Sigmoid colon (tissue), 4 donors: Measurements from ENCODE around the gene GPR45.

Experiments used
- CTCF ChIP-seq, 4 experiments: fragments of 450-650 bp in 3 of 4; fragments of 200-600 bp in 1 of 4; IDR thresholded peaks; one replicate each; pipeline ENCODE4 v1.5.1; 2016 to 2019; ENCODE audit warnings: antibody characterized with exemption in 4 of 4, mild to moderate bottlenecking in 3 of 4, moderate library complexity in 2 of 4
- EP300 ChIP-seq, 4 donors: sonication (generic); formaldehyde crosslinking; IDR thresholded peaks; one replicate each; pipeline ENCODE4 v1.6.1; 2017; ENCODE audit warnings: antibody characterized with exemption in 4 of 4
- POLR2A ChIP-seq, 2 donors: fragments of 450-650 bp; IDR thresholded peaks; one replicate each; pipeline ENCODE4 v1.6.1; 2016; ENCODE audit warnings: antibody characterized with exemption in 2 of 2, mild to moderate bottlenecking in 2 of 2, moderate library complexity in 2 of 2
- POLR2AphosphoS5 ChIP-seq, 4 donors: sonication (generic); formaldehyde crosslinking; IDR thresholded peaks; one replicate each; pipeline ENCODE4 v1.6.1; 2017; ENCODE audit warnings: antibody characterized with exemption in 4 of 4

- no peak for TF ChIP-seq CTCF (IDR thresholded peaks at IDR 0.05)
- TF ChIP-seq POLR2A (IDR thresholded peaks at IDR 0.05): no peak
- TF ChIP-seq EP300 (IDR thresholded peaks at IDR 0.05): no peak
- TF ChIP-seq POLR2AphosphoS5 (IDR thresholded peaks at IDR 0.05): no peak
These were observed 38.7 kb downstream of the GPR45 start for GRCh38 chr2:105280281-105280680.
